Immature natural killer cell (primary cell): ENCODE data around the gene MERTK. TPM values are rescaled to one million over a fixed set of nuclear protein-coding genes. Genes with fewer than 3 reads are reported as not detected.
"Not testable (repeated sequence)": the region's sequence is repeated elsewhere in the genome, so short reads cannot be mapped to it uniquely, and the experiment has no call there.

ENCODE experiments used
- DNase-seq, 3 donors: peaks; one replicate each; pipeline ENCODE4 v3.0.0; 2022; ENCODE audit warnings: mixed read lengths in 1 of 3
- H3K27ac Mint-ChIP-seq, 6 donors: one replicate each; pipeline ENCODE4 v1.8.0; 2020; ENCODE audit warnings: mixed read lengths in 6 of 6, mild to moderate bottlenecking in 5 of 6, inconsistent platforms in 4 of 6, moderate library complexity in 3 of 6
- H3K27me3 Mint-ChIP-seq, 3 donors: one replicate each; pipeline ENCODE4 v1.8.0; 2020 to 2021; ENCODE audit warnings: low read depth in 3 of 3, mild to moderate bottlenecking in 3 of 3, mixed read lengths in 3 of 3, moderate library complexity in 3 of 3, inconsistent platforms in 1 of 3
- H3K36me3 Mint-ChIP-seq, 3 donors: one replicate each; pipeline ENCODE4 v1.8.0; 2020; ENCODE audit warnings: mixed read lengths in 3 of 3, inconsistent platforms in 2 of 3, mild to moderate bottlenecking in 2 of 3
- H3K4me1 Mint-ChIP-seq, 2 donors: one replicate each; pipeline ENCODE4 v1.8.0; 2020; ENCODE audit warnings: inconsistent platforms in 2 of 2, mild to moderate bottlenecking in 2 of 2, mixed read lengths in 2 of 2, moderate library complexity in 1 of 2
- H3K4me3 Mint-ChIP-seq, 5 donors: one replicate each; pipeline ENCODE4 v1.8.0; 2020; ENCODE audit warnings: mild to moderate bottlenecking in 5 of 5, mixed read lengths in 5 of 5, inconsistent platforms in 3 of 5, moderate library complexity in 3 of 5
- H3K9me3 Mint-ChIP-seq, 6 donors: one replicate each; pipeline ENCODE4 v1.8.0; 2020; ENCODE audit warnings: mild to moderate bottlenecking in 6 of 6, mixed read lengths in 6 of 6, inconsistent platforms in 4 of 6, moderate library complexity in 3 of 6
- polyA plus RNA-seq, 3 donors: library from polyadenylated mRNA; unstranded; fragments of 300-500 nt; fragmentation: Illumina TruSeq; gene quantifications; one replicate each; pipeline ENCODE4 v1.2.3, GENCODE V29; 2021

MERTK gene
- polyA plus RNA-seq, result under 1 TPM in 1 of 3 donors, not detected in 2; 0.27 TPM

- H3K27ac Mint-ChIP-seq, result peak within 1 kb of the TSS in 1 of 6 donors; percentile 11
- peaks cover 2 to 17% (median 4%) of the 10 kb centered on the region in 3 donors for H3K27me3 Mint-ChIP-seq
- H3K36me3 Mint-ChIP-seq, result no peaks in the 10 kb centered on the region
- H3K4me1 Mint-ChIP-seq, result peaks cover 11 to 16% of the 10 kb centered on the region in 2 donors
- H3K4me3 Mint-ChIP-seq, result peak within 1 kb of the TSS; percentile 75 to 83 (median 81)
- DNase-seq, result peak; percentile 25 to 40 (median 30)
- H3K9me3 Mint-ChIP-seq, result no peaks in the 10 kb centered on the region
These were observed at the start of gene MERTK for GRCh38 chr2:111897924-111898702. TSS of gene MERTK (plus strand) at chr2:111898607. CDS start at chr2:111898736, 129 bp downstream.

GRCh38 chr2:111850646-111851045 lies 47.8 kb upstream of the MERTK start:
- not testable (repeated sequence) for H3K27ac Mint-ChIP-seq, H3K4me1 Mint-ChIP-seq, H3K9me3 Mint-ChIP-seq, DNase-seq, H3K27me3 Mint-ChIP-seq, H3K4me3 Mint-ChIP-seq
- peaks cover 5 to 21% (median 8%) of the 10 kb centered on the region in 3 donors for H3K36me3 Mint-ChIP-seq

GRCh38 chr2:111852544-111852943 lies 45.9 kb upstream of the MERTK start:
- H3K36me3 Mint-ChIP-seq, result peaks cover 5 to 21% (median 8%) of the 10 kb centered on the region in 3 donors
- not testable (repeated sequence) for H3K4me1 Mint-ChIP-seq, H3K9me3 Mint-ChIP-seq, DNase-seq, H3K27ac Mint-ChIP-seq, H3K27me3 Mint-ChIP-seq, H3K4me3 Mint-ChIP-seq

GRCh38 chr2:111860005-111860404 lies 38.4 kb upstream of the MERTK start:
- not testable (repeated sequence) for H3K4me3 Mint-ChIP-seq

GRCh38 chr2:111865124-111865523 lies 33.3 kb upstream of the MERTK start:
- not testable (repeated sequence) for H3K27ac Mint-ChIP-seq, H3K27me3 Mint-ChIP-seq, H3K9me3 Mint-ChIP-seq, H3K4me1 Mint-ChIP-seq, DNase-seq, H3K4me3 Mint-ChIP-seq
- peaks cover 5 to 11% (median 6%) of the 10 kb centered on the region in 3 donors for H3K36me3 Mint-ChIP-seq

More at GRCh38 chr2:111860005-111860404, 38.4 kb upstream of the MERTK start:
- H3K4me1 Mint-ChIP-seq, DNase-seq, H3K9me3 Mint-ChIP-seq, H3K27ac Mint-ChIP-seq, H3K27me3 Mint-ChIP-seq: not testable (repeated sequence)
- H3K36me3 Mint-ChIP-seq, result peaks cover 8 to 24% (median 9%) of the 10 kb centered on the region in 3 donors

GRCh38 chr2:111872806-111873205 lies 25.6 kb upstream of the MERTK start:
- not testable (repeated sequence) for DNase-seq, H3K4me1 Mint-ChIP-seq, H3K9me3 Mint-ChIP-seq, H3K27ac Mint-ChIP-seq, H3K4me3 Mint-ChIP-seq, H3K27me3 Mint-ChIP-seq
- peaks cover 0 to 20% (median 9%) of the 10 kb centered on the region in 3 donors for H3K36me3 Mint-ChIP-seq

GRCh38 chr2:111883661-111884591 lies 14.5 kb upstream of the MERTK start, which contains the start of gene ANAPC1:
TSS of gene ANAPC1 (minus strand) at chr2:111884193. CDS start at chr2:111880825, 3,368 bp downstream.
- no peaks in the 10 kb centered on the region for H3K9me3 Mint-ChIP-seq
- peak within 1 kb of the TSS; percentile 92 to 98 (median 96) for H3K4me3 Mint-ChIP-seq
- peaks cover 0 to 3% (median 2%) of the 10 kb centered on the region in 3 donors for H3K27me3 Mint-ChIP-seq
- peak; percentile 79 to 80 (median 80) for DNase-seq
- peaks cover 14 to 16% of the 10 kb centered on the region in 2 donors for H3K4me1 Mint-ChIP-seq
- H3K36me3 Mint-ChIP-seq, result peaks cover 0 to 4% (median under 1%) of the 10 kb centered on the region in 3 donors
- peak within 1 kb of the TSS; percentile 87 to 97 (median 94) for H3K27ac Mint-ChIP-seq

GRCh38 chr2:111884592-111884964 lies 13.8 kb upstream of the MERTK start:
- Mint-ChIP-seq H3K27ac (peak overlapping the region; percentile 87 to 97 (median 94)), H3K4me1 (peaks cover 14% of the 10 kb centered on the region in 2 donors), H3K4me3 (peak overlapping the region; percentile 92 to 98 (median 96)), H3K9me3 (no peaks in the 10 kb centered on the region), H3K27me3 (peaks cover 0 to 3% (median 2%) of the 10 kb centered on the region in 3 donors), H3K36me3 (peaks cover 0 to 3% (median 0%) of the 10 kb centered on the region in 3 donors)
- DNase-seq, result no peak

GRCh38 chr2:111896024-111896423 lies 2.4 kb upstream of the MERTK start:
- H3K27ac Mint-ChIP-seq, result no peak overlapping the region
- peaks cover 11 to 16% of the 10 kb centered on the region in 2 donors for H3K4me1 Mint-ChIP-seq
- H3K4me3 Mint-ChIP-seq, result peak overlapping the region in 2 of 5 donors; percentile 47 to 80
- no peak for DNase-seq
- H3K9me3 Mint-ChIP-seq, result no peaks in the 10 kb centered on the region
- H3K36me3 Mint-ChIP-seq, result no peaks in the 10 kb centered on the region
- peaks cover 0 to 15% (median 8%) of the 10 kb centered on the region in 3 donors for H3K27me3 Mint-ChIP-seq

GRCh38 chr2:111896576-111896975 lies 1.8 kb upstream of the MERTK start:
- H3K4me3 Mint-ChIP-seq, result peak overlapping the region; percentile 0 to 80 (median 36)
- H3K9me3 Mint-ChIP-seq, result no peaks in the 10 kb centered on the region
- H3K27ac Mint-ChIP-seq, result no peak overlapping the region
- peaks cover 11 to 16% of the 10 kb centered on the region in 2 donors for H3K4me1 Mint-ChIP-seq
- peaks cover 0 to 15% (median 5%) of the 10 kb centered on the region in 3 donors for H3K27me3 Mint-ChIP-seq
- no peak for DNase-seq
- H3K36me3 Mint-ChIP-seq, result no peaks in the 10 kb centered on the region

GRCh38 chr2:111897630-111897923 lies 830 bp upstream of the MERTK start:
- Mint-ChIP-seq H3K27ac (peak overlapping the region in 1 of 6 donors; percentile 11), H3K27me3 (peaks cover 2 to 17% (median 4%) of the 10 kb centered on the region in 3 donors), H3K4me3 (peak overlapping the region; percentile 75 to 83 (median 81)), H3K36me3 (no peaks in the 10 kb centered on the region), H3K4me1 (peaks cover 11 to 16% of the 10 kb centered on the region in 2 donors), H3K9me3 (no peaks in the 10 kb centered on the region)
- no peak for DNase-seq

GRCh38 chr2:111898703-111899514 lies 502 bp downstream of the MERTK start:
- Mint-ChIP-seq H3K27me3 (peaks cover 2 to 17% (median 4%) of the 10 kb centered on the region in 3 donors), H3K9me3 (no peaks in the 10 kb centered on the region), H3K4me1 (peaks cover 11 to 16% of the 10 kb centered on the region in 2 donors), H3K4me3 (peak overlapping the region; percentile 75 to 82 (median 77)), H3K27ac (no peak overlapping the region), H3K36me3 (no peaks in the 10 kb centered on the region)
- peak; percentile 16 to 23 (median 21) for DNase-seq

- Mint-ChIP-seq H3K27ac (no peak overlapping the region), H3K9me3 (no peaks in the 10 kb centered on the region), H3K27me3 (peaks cover 2 to 15% (median 4%) of the 10 kb centered on the region in 3 donors), H3K4me1 (peaks cover 11 to 16% of the 10 kb centered on the region in 2 donors), H3K4me3 (peak overlapping the region in 1 of 5 donors; percentile 20), H3K36me3 (no peaks in the 10 kb centered on the region)
- no peak for DNase-seq
These were observed 2.5 kb downstream of the MERTK start for GRCh38 chr2:111900859-111901258.
